Fibroblast of lung (primary cell): ENCODE results near the gene VAV2.

ENCODE experiments used
- EZH2 ChIP-seq: IDR thresholded peaks from 2 replicates; pipeline ENCODE4 v1.5.1; 2012; ENCODE audit warnings: low read length, control low read depth, mild to moderate bottlenecking; ENCODE audit errors: missing control alignments
- TF ChIP-seq, protein P1 (sequence below), 2 donors: IDR thresholded peaks in 1 of 2; conservative IDR thresholded peaks in 1 of 2; 1 replicate in 1 of 2; 2 replicates in 1 of 2; pipeline ENCODE4 v1.5.1; 2011 to 2012; ENCODE audit warnings: low read length in 2 of 2, control low read depth in 1 of 2, inconsistent platforms in 1 of 2, low read depth in 1 of 2, mild to moderate bottlenecking in 1 of 2

- TF ChIP-seq, protein P1, sequence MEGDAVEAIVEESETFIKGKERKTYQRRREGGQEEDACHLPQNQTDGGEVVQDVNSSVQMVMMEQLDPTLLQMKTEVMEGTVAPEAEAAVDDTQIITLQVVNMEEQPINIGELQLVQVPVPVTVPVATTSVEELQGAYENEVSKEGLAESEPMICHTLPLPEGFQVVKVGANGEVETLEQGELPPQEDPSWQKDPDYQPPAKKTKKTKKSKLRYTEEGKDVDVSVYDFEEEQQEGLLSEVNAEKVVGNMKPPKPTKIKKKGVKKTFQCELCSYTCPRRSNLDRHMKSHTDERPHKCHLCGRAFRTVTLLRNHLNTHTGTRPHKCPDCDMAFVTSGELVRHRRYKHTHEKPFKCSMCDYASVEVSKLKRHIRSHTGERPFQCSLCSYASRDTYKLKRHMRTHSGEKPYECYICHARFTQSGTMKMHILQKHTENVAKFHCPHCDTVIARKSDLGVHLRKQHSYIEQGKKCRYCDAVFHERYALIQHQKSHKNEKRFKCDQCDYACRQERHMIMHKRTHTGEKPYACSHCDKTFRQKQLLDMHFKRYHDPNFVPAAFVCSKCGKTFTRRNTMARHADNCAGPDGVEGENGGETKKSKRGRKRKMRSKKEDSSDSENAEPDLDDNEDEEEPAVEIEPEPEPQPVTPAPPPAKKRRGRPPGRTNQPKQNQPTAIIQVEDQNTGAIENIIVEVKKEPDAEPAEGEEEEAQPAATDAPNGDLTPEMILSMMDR (conservative IDR thresholded peaks at IDR 0.05 in 1 of 2, IDR thresholded peaks at IDR 0.05 in 1 of 2; ENCODE audit: low read depth in 1 of 2, low read length in 2 of 2) = no peak
- no peak for TF ChIP-seq EZH2
Observed at GRCh38 chr9:133873009-133873408, 119.1 kb downstream of the VAV2 start.
